Left ventricle myocardium inferior (tissue), 1 donor: ENCODE results near the gene PACSIN2. TPM values are rescaled to one million over a fixed set of nuclear protein-coding genes. Genes with fewer than 3 reads are reported as not detected.

ENCODE experiments used
- DNase-seq: peaks from one replicate; pipeline ENCODE4 v3.0.0-alpha.2; 2020
- H3K27ac ChIP-seq: fragments of 200-600 bp; replicated peaks from 2 replicates; pipeline ENCODE4 v1.8.0; 2021
- H3K27me3 ChIP-seq: fragments of 200-600 bp; 2 replicates; pipeline ENCODE4 v1.8.0; 2021; ENCODE audit warnings: low read depth
- H3K36me3 ChIP-seq: fragments of 200-600 bp; 2 replicates; pipeline ENCODE4 v1.8.0; 2021
- H3K4me1 ChIP-seq: fragments of 200-600 bp; 2 replicates; pipeline ENCODE4 v1.8.0; 2021
- H3K4me3 ChIP-seq: fragments of 200-600 bp; 2 replicates; pipeline ENCODE4 v1.8.0; 2021; ENCODE audit warnings: mild to moderate bottlenecking, moderate library complexity
- H3K9me3 ChIP-seq: fragments of 200-600 bp; replicated peaks from 2 replicates; pipeline ENCODE4 v1.8.0; 2021
- intact Hi-C: fragments of 100-400 bp; cut with micrococcal nuclease; formaldehyde crosslinking; loops from one replicate; pipeline ENCODE4 v1.11.0; 2022
- total RNA-seq: library from RNA; stranded (reverse); fragmentation: NEBNext Ultra II Directional; extraction: Animal tissue kit (Norgen Biotek cat#: 25700); gene quantifications from one replicate; pipeline ENCODE4 v1.2.1, GENCODE V29; 2021
- TF ChIP-seq, protein P1 (sequence below): fragments of 200-600 bp; IDR thresholded peaks from 2 replicates; pipeline ENCODE4 v1.8.0; 2021; ENCODE audit warnings: antibody characterized with exemption, mild to moderate bottlenecking, borderline replicate concordance
- donor health status: DM: no; HTN: yes; CAD: no; lungs with severe emphysema.

Gene PACSIN2
- total RNA-seq, 1 donor from 2014 or later = 64.8 TPM

DNA sequence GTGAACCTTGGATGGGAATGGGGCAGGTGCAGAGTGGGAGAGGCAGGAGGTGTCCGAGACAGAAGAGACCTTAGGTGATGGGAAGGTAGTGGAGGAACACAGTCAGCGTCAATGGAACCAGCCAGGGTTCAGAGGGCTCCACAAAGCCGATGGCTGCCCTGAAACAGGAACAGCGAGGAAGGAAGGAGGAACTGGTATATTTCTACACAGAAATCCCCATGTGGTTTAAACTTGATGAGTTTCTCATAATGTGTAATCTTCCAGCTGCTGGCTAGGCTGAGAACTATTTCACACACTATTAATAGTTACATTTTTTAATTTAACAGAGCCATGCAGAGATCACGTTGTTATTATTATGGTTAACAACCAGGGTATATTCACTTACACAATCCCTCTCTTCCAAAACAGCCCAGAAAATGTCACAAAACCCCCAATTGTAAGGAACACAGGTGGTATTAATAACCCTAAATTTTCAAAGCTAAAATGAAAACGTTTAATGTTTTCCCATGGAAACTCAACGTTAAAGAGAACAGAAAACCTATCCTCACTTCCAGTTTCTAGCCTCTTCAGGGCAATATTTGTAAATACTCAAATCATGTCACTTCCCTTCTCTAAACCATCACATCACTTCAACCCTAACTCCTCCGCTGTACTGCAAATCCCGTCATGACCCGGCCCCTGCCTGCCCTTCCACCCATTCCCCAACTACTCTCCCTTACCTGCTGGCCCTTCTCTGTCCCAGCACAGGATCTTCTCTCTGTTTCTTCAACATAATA lies 83.3 kb downstream of the PACSIN2 start:
- Histone ChIP-seq H3K27me3 (no peaks in the 10 kb centered on the region), H3K9me3 (no peaks in the 10 kb centered on the region), H3K36me3 (no peaks in the 10 kb centered on the region), H3K4me1 (peaks cover 100% of the 10 kb centered on the region), H3K27ac (peak overlapping the region; percentile 95), H3K4me3 (peak overlapping the region; percentile 7)
- TF ChIP-seq, protein P1, sequence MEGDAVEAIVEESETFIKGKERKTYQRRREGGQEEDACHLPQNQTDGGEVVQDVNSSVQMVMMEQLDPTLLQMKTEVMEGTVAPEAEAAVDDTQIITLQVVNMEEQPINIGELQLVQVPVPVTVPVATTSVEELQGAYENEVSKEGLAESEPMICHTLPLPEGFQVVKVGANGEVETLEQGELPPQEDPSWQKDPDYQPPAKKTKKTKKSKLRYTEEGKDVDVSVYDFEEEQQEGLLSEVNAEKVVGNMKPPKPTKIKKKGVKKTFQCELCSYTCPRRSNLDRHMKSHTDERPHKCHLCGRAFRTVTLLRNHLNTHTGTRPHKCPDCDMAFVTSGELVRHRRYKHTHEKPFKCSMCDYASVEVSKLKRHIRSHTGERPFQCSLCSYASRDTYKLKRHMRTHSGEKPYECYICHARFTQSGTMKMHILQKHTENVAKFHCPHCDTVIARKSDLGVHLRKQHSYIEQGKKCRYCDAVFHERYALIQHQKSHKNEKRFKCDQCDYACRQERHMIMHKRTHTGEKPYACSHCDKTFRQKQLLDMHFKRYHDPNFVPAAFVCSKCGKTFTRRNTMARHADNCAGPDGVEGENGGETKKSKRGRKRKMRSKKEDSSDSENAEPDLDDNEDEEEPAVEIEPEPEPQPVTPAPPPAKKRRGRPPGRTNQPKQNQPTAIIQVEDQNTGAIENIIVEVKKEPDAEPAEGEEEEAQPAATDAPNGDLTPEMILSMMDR = no peak
- intact Hi-C loops = no loop called here
- DNase-seq = no peak

DNA sequence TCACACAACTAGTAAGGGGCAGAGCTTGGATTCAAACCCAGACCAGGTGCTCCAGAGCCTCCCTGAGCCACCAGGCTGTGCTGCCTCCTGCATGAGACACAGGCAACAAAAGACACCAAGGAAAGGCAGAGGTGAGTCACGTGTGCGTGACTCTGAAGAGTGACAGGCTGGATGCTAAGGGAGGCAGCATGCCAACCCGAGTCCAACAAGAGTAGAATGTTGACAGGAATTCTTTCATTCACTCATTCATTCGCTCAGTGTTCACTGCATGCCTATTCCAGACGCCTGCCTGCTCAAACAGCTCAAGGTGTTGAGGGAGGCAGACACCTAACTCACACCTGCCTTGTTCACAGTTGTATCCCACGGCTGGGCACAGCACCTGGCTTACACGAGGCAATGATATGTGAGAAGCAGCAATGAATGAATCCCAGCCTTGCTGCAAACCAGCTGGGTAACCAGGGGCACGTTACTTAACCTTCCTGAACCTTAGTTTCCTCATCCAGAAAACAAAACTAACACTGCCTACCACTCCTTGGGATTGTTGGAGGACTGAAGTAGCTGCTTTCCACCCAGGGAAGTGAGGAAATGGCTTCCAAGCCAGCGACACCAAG lies 84.0 kb downstream of the PACSIN2 start:
- TF ChIP-seq, protein P1 = peak; percentile 45
- DNase-seq = peak; percentile 63
- peak overlapping the region; percentile 95 for H3K27ac ChIP-seq
- peaks cover 100% of the 10 kb centered on the region for H3K4me1 ChIP-seq
- intact Hi-C loops = no loop called here
- no peaks in the 10 kb centered on the region for H3K9me3 ChIP-seq
- no peaks in the 10 kb centered on the region for H3K27me3 ChIP-seq
- peak overlapping the region; percentile 7 for H3K4me3 ChIP-seq
- H3K36me3 ChIP-seq = no peaks in the 10 kb centered on the region

DNA sequence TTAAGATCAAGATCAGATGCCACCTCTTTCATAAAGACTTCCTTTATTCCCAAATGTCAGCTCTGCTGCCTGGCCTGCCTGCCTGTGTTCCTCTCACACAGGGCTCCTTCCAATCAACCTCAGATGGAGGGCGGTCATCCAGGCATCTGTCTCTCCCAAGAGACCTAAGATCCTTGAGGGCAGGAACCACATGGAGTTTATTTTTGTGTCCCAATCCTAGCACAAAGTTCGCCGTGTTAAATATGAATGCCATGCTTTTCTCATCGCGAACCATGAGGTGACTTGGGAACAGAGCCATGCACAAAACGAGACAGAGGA lies 85.2 kb downstream of the PACSIN2 start:
- Histone ChIP-seq H3K36me3 (no peaks in the 10 kb centered on the region), H3K4me1 (peaks cover 99% of the 10 kb centered on the region), H3K27ac (peak overlapping the region; percentile 95), H3K9me3 (no peaks in the 10 kb centered on the region), H3K4me3 (peak overlapping the region; percentile 13), H3K27me3 (no peaks in the 10 kb centered on the region)
- TF ChIP-seq, protein P1 = no peak
- intact Hi-C loops = no loop called here
- DNase-seq = no peak

DNA sequence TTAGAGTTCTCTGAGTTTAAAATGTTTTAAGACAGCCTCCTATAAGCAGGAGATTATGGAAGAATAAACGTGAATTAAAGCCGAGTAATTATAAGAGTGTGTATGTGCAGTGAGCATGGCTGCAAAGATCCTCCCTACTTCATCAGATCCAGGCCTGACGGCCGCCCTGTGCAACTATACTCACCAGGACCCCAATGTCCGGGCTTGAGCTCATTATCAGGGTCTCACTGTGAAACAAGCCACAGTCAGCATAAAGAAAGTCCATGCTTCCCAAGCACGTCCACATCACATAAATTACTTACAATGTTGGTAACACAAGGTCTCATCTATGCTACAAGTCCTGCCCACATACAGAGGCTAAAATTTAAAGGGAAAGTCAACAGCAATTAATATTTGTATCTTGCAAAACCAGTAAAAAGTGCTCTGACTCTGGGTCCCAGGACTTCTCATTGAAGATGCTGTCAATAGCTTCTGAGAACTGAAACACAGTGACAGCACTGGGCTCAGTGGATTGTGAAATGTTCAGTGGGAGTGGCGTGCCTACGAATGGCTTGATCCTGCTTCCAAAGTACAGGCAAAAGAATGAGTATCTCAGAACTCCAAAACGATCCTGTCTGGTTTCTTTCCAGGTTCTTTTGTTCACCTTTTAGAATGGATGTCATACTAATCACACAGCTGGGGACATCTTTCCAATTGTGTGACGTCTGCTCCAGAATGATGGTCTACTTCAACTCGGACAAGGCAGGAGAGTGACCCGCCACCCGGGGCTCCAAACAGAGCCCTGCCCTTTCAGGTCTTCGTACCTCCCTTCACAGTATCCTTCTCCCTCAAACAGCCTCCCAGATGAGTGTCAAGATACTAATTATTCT lies 85.7 kb downstream of the PACSIN2 start:
- intact Hi-C loops = no loop called here
- H3K36me3 ChIP-seq = no peaks in the 10 kb centered on the region
- H3K4me1 ChIP-seq = peaks cover 99% of the 10 kb centered on the region
- DNase-seq = no peak
- no peaks in the 10 kb centered on the region for H3K9me3 ChIP-seq
- H3K27me3 ChIP-seq = no peaks in the 10 kb centered on the region
- TF ChIP-seq, protein P1 = no peak
- peak overlapping the region; percentile 95 for H3K27ac ChIP-seq
- H3K4me3 ChIP-seq = peak overlapping the region; percentile 13

DNA sequence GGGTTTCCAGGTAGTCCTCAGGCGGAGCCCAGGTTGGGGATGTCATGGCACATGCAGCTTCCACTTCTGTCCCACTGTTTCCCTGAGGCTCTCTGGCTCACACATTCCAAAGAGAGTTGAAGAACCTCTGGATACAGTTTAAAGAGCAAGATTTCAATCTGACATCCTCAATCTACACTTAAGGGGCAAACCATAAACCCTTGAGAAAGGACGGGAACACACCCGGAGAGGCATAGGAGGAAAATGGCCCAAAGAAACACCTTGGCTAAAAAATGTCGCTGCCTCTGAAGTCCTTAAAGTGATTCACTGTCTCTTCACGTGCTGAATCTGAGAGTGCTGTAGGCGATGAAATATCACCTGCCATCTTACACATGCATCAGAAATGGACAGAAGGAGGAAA lies 87.0 kb downstream of the PACSIN2 start:
- TF ChIP-seq, protein P1 = no peak
- Histone ChIP-seq H3K27ac (peak overlapping the region; percentile 95), H3K4me1 (peaks cover 97% of the 10 kb centered on the region), H3K36me3 (no peaks in the 10 kb centered on the region), H3K27me3 (no peaks in the 10 kb centered on the region), H3K4me3 (no peak overlapping the region), H3K9me3 (no peaks in the 10 kb centered on the region)
- intact Hi-C loops = no loop called here
- no peak for DNase-seq
